Gastrocnemius medialis (tissue), 4 donors: ENCODE results near the gene PDE9A. TPM values are rescaled to one million over a fixed set of nuclear protein-coding genes. Genes with fewer than 3 reads are reported as not detected.

Source experiments
- ATAC-seq, 2 donors: fragments of 150-250 bp; one replicate each; pipeline ENCODE4 v1.9.1; 2016
- DNase-seq, 2 donors: peaks; one replicate each; pipeline ENCODE4 v3.0.0-alpha.2; 2019
- H3K27ac ChIP-seq, 4 donors: fragments of 200-600 bp; sonication (generic); 1 replicate in 1 of 4; 2 replicates in 3 of 4; pipeline ENCODE4 v1.5.1; 2016 to 2018; ENCODE audit warnings: mild to moderate bottlenecking in 2 of 4, moderate library complexity in 1 of 4
- H3K27me3 ChIP-seq, 3 donors: fragments of 200-600 bp; sonication (generic) in 2 of 3; 1 replicate in 1 of 3; 2 replicates in 2 of 3; pipeline versions ENCODE4 v1.5.1 to v1.6.0; 2016 to 2019; ENCODE audit warnings: mild to moderate bottlenecking in 1 of 3, moderate library complexity in 1 of 3
- H3K36me3 ChIP-seq, 2 donors: fragments of 200-600 bp; sonication (generic) in 1 of 2; one replicate each; pipeline ENCODE4 v1.5.1; 2017 to 2018
- H3K4me1 ChIP-seq, 2 donors: fragments of 200-600 bp; sonication (generic) in 1 of 2; one replicate each; pipeline ENCODE4 v1.5.1; 2016 to 2017; ENCODE audit warnings: mild to moderate bottlenecking in 2 of 2
- H3K4me3 ChIP-seq, 4 donors: fragments of 200-600 bp; sonication (generic) in 3 of 4; 1 replicate in 1 of 4; 2 replicates in 3 of 4; pipeline ENCODE4 v1.5.1; 2016 to 2019; ENCODE audit warnings: mild to moderate bottlenecking in 2 of 4
- H3K9me3 ChIP-seq, 3 donors: fragments of 200-600 bp; sonication (generic) in 2 of 3; 1 replicate in 1 of 3; 2 replicates in 2 of 3; pipeline ENCODE4 v1.5.1; 2016 to 2019
- POLR2A ChIP-seq, 2 donors: fragments of 450-650 bp; IDR thresholded peaks; one replicate each; pipeline ENCODE4 v1.6.1; 2017; ENCODE audit warnings: antibody characterized with exemption in 2 of 2, mild to moderate bottlenecking in 2 of 2, moderate library complexity in 2 of 2
- in situ Hi-C, 4 donors: fragments of 200-750 bp; cut with MboI; loops; one replicate each; pipeline versions ENCODE4 v1.15.0 to v1.8.0; 2017; ENCODE audit warnings: low sequenced_read_pairs in 4 of 4
- intact Hi-C: fragments of 100-400 bp; cut with DNase I; formaldehyde crosslinking; loops from one replicate; pipeline ENCODE4 v1.15.1; 2023; ENCODE audit warnings: low total_unique reads
- total RNA-seq, 4 donors: library from RNA; depleted of rRNA; stranded (reverse); fragments of >200 nt; gene quantifications; one replicate each; pipeline versions ENCODE4 v1.1.0 to v1.2.3, GENCODE V29; 2016
- TF ChIP-seq, protein P1 (sequence below), 5 experiments: fragments of 450-650 bp in 3 of 5; fragments of 200-600 bp in 2 of 5; sonication (generic) in 2 of 5; IDR thresholded peaks in 4 of 5; conservative IDR thresholded peaks in 1 of 5; 1 replicate in 4 of 5; 2 replicates in 1 of 5; pipeline ENCODE4 v1.5.1; 2016 to 2019; ENCODE audit warnings: antibody characterized with exemption in 5 of 5, mild to moderate bottlenecking in 3 of 5, moderate library complexity in 3 of 5

The PDE9A gene
- total RNA-seq, 4 donors from 2014 or later = 1.4 to 4.5 (median 1.8) TPM

GRCh38 chr21:42638266-42638863 is 15.1 kb upstream of the PDE9A start:
- Histone ChIP-seq H3K27ac (no peak overlapping the region), H3K4me3 (no peak overlapping the region), H3K4me1 (no peaks in the 10 kb centered on the region), H3K36me3 (no peaks in the 10 kb centered on the region), H3K9me3 (no peaks in the 10 kb centered on the region), H3K27me3 (peaks cover 26 to 37% (median 31%) of the 10 kb centered on the region in 3 donors)
- in situ Hi-C loops (no loop called here), intact Hi-C loops (no loop called here)
- DNase-seq (no peak), ATAC-seq (no peak)
- TF ChIP-seq POLR2A (IDR thresholded peaks at IDR 0.05) = no peak
- TF ChIP-seq, protein P1, sequence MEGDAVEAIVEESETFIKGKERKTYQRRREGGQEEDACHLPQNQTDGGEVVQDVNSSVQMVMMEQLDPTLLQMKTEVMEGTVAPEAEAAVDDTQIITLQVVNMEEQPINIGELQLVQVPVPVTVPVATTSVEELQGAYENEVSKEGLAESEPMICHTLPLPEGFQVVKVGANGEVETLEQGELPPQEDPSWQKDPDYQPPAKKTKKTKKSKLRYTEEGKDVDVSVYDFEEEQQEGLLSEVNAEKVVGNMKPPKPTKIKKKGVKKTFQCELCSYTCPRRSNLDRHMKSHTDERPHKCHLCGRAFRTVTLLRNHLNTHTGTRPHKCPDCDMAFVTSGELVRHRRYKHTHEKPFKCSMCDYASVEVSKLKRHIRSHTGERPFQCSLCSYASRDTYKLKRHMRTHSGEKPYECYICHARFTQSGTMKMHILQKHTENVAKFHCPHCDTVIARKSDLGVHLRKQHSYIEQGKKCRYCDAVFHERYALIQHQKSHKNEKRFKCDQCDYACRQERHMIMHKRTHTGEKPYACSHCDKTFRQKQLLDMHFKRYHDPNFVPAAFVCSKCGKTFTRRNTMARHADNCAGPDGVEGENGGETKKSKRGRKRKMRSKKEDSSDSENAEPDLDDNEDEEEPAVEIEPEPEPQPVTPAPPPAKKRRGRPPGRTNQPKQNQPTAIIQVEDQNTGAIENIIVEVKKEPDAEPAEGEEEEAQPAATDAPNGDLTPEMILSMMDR (IDR thresholded peaks at IDR 0.05 in 4 of 5, conservative IDR thresholded peaks at IDR 0.05 in 1 of 5) = no peak

DNA sequence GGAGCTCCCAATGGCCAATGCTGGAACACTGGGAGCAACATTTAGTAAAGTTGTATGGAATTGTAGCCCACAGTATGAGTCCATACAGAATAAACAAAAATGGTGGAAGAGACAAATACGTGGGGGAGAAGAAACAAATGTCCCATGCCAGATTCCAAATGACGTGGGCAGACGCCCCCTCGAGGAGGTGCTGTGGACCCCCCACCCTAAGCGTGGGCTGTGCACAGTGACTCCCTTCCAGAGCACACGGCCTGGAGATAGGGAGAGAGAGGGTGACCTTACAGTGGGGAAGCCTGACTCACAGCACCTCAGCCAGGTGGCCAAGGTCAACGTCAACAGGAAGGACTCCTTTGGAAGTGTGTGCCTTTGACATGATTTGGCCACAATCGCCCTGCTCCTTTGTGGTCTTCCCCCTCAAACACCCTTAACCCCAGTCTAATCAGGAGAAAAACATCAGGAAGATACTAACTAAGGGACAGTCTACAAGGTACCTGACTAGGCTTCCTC is 13.7 kb upstream of the PDE9A start:
- ATAC-seq = no peak
- H3K27ac ChIP-seq = no peak overlapping the region
- H3K9me3 ChIP-seq = no peaks in the 10 kb centered on the region
- H3K4me3 ChIP-seq = no peak overlapping the region
- in situ Hi-C loops (no loop called here), intact Hi-C loops (no loop called here)
- no peaks in the 10 kb centered on the region for H3K36me3 ChIP-seq
- no peak for DNase-seq
- peaks cover 26 to 37% (median 31%) of the 10 kb centered on the region in 3 donors for H3K27me3 ChIP-seq
- no peak for TF ChIP-seq POLR2A (IDR thresholded peaks at IDR 0.05)
- TF ChIP-seq, protein P1 (IDR thresholded peaks at IDR 0.05 in 4 of 5, conservative IDR thresholded peaks at IDR 0.05 in 1 of 5) = no peak
- no peaks in the 10 kb centered on the region for H3K4me1 ChIP-seq

DNA sequence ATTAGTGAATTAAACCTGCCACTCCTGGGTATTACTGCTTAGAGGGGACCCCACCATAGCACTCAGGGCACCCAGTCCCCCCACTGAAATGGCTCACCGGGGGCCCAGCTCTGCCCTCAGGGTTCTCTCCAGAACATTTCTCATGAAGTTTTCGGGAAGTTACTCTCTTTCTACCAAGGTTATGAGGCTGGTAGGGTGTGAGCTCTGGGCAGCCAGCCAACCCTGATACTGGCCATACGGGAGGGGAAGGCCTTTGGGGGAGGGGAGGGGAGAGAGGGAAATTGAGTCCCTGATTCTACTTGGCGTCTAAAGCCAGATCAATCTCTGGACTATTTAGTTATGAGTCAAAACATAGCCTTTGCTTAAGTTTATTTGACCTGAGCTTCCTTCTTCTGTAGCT is 12.9 kb upstream of the PDE9A start:
- no peak for DNase-seq
- Histone ChIP-seq H3K9me3 (no peaks in the 10 kb centered on the region), H3K4me1 (no peaks in the 10 kb centered on the region), H3K27ac (no peak overlapping the region), H3K27me3 (peaks cover 26 to 34% (median 31%) of the 10 kb centered on the region in 3 donors), H3K36me3 (no peaks in the 10 kb centered on the region), H3K4me3 (no peak overlapping the region)
- ATAC-seq = no peak
- in situ Hi-C loops (no loop called here), intact Hi-C loops (no loop called here)
- TF ChIP-seq, protein P1 (IDR thresholded peaks at IDR 0.05 in 4 of 5, conservative IDR thresholded peaks at IDR 0.05 in 1 of 5) = no peak
- no peak for TF ChIP-seq POLR2A (IDR thresholded peaks at IDR 0.05)

DNA sequence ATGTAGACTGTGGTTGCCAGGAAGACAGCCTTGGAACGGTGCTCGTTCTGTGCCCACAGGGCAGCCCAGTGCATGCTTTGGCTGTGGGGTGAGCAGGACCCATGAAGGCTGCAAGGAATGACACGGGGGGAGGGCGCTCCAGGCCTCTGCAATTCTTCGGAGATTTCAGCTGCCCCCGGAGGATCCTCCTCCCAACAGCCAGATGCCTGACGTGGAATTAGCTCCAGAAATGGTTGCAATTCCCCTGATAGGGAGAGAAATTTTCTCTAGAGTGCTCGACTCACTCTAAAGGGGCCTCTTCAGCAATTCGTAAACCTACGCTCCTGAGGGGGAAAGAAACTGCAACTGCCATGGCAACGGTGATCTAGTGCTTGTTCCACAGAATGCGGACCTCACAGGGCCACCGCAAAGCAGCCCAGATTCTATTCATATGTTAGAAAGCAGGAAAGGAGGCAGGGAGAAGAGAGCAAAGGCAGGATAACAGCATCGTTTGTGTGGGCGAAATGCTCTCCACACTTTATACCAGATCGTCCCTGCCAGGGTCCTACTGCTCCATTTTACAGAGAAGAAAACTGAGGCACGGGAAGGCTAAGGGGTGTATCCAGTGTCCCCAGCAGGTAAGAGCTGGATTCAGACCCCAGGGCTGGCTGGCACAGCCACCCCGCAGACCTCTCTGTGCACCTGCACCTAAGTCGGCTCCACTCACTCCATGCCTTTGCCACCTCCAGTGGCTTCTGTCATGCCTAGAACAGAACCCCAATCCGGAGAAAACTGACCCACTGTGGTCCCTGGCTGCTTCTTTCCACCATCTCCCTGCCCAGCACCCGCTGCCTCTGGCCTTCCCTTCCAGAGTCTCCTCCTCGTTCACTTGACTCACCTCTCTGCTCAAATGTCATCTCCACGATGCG is 11.9 kb upstream of the PDE9A start:
- DNase-seq = no peak
- Histone ChIP-seq H3K4me3 (no peak overlapping the region), H3K27ac (no peak overlapping the region), H3K4me1 (no peaks in the 10 kb centered on the region), H3K27me3 (peaks cover 26 to 31% (median 31%) of the 10 kb centered on the region in 3 donors), H3K36me3 (no peaks in the 10 kb centered on the region), H3K9me3 (no peaks in the 10 kb centered on the region)
- no peak for ATAC-seq
- in situ Hi-C loops = no loop called here
- intact Hi-C loops = no loop called here
- TF ChIP-seq, protein P1 (IDR thresholded peaks at IDR 0.05 in 4 of 5, conservative IDR thresholded peaks at IDR 0.05 in 1 of 5) = no peak
- no peak for TF ChIP-seq POLR2A (IDR thresholded peaks at IDR 0.05)
